ENCODE data around the gene TLN1.

The TLN1 gene, protein sequence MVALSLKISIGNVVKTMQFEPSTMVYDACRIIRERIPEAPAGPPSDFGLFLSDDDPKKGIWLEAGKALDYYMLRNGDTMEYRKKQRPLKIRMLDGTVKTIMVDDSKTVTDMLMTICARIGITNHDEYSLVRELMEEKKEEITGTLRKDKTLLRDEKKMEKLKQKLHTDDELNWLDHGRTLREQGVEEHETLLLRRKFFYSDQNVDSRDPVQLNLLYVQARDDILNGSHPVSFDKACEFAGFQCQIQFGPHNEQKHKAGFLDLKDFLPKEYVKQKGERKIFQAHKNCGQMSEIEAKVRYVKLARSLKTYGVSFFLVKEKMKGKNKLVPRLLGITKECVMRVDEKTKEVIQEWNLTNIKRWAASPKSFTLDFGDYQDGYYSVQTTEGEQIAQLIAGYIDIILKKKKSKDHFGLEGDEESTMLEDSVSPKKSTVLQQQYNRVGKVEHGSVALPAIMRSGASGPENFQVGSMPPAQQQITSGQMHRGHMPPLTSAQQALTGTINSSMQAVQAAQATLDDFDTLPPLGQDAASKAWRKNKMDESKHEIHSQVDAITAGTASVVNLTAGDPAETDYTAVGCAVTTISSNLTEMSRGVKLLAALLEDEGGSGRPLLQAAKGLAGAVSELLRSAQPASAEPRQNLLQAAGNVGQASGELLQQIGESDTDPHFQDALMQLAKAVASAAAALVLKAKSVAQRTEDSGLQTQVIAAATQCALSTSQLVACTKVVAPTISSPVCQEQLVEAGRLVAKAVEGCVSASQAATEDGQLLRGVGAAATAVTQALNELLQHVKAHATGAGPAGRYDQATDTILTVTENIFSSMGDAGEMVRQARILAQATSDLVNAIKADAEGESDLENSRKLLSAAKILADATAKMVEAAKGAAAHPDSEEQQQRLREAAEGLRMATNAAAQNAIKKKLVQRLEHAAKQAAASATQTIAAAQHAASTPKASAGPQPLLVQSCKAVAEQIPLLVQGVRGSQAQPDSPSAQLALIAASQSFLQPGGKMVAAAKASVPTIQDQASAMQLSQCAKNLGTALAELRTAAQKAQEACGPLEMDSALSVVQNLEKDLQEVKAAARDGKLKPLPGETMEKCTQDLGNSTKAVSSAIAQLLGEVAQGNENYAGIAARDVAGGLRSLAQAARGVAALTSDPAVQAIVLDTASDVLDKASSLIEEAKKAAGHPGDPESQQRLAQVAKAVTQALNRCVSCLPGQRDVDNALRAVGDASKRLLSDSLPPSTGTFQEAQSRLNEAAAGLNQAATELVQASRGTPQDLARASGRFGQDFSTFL (N-terminal part only)

DNA sequence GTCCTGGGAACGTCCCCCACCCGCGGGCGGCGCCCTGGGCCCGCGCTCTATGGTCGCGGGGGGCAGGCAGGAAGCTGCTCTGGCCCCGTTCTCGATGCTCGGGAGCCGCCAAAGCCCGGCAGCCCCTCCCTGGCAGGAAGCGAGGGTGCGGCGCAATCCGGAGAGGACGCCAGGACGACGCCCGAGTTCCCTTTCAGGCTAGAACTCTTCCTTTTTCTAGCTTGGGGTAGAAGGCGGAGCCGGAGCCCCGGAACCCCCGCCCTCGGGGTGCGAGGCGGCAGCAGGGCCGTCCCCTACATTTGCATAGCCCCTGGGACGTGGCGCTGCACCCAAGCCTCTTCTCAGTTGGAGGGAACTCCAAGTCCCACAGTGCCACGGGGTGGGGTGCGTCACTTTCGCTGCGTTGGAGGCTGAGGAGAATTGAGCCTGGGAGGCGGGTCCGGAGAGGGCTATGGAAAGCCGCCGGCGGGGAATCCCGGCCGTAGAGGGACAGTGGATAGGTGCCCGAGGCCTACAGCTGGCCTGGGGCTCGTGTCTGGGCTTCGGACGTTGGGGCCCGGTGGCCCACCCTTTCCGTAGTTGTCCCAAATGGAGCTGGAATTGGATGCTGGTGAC, at the start of gene TLN1, which contains the start of gene CREB3:
TSS of gene TLN1 (minus strand) at position 11 of the 615 bp plus-strand sequence. CDS start 6,501 bp downstream, outside the sequence.
TSS of gene CREB3 (plus strand) at position 482 of the 615 bp plus-strand sequence. CDS start at position 589, 107 bp downstream.
- DNase-seq (ENCODE audit: low read depth in 2 of 2), result peak; percentile 98

DNA sequence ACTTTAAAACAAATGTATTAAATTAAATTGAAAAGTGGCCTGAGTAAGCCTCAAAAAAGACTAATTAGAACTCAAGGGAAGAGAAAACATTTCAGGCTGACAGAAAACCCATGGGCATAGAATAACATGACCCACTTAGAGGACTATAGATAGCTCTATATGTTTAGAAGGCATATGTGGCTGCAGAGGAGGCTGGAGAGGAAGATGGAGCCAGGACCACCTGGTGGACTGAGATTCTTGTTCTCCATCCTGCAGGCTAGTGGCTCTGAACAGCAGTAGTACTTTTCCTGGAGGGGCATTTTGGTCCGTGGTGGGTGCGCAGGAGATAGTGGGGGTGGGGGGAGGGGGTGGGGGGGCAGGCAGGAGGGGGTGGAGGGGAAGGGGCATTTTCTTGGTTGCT, 49.1 kb upstream of the TLN1 start:
- DNase-seq (ENCODE audit: low read depth in 2 of 2), result no peak

DNA sequence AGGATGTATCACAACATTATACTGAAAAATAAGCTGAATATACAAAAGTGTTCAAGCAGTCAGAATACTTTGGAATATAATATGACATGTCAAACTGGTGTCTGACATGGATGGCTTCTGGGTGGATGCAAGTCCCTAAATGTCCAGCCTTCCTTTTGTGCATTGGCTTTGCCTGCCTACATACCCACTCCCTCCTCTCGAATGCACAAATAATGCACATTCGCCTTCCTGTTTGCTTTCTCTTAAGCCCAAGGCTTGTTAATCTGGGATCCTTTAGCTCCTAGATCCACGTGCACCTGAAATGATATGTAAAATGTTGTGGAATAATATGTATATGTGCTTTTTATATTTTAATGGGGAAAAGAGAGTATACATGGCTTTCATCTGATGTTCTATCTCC, 46.5 kb upstream of the TLN1 start:
- DNase-seq (ENCODE audit: low read depth in 2 of 2), result no peak

DNA sequence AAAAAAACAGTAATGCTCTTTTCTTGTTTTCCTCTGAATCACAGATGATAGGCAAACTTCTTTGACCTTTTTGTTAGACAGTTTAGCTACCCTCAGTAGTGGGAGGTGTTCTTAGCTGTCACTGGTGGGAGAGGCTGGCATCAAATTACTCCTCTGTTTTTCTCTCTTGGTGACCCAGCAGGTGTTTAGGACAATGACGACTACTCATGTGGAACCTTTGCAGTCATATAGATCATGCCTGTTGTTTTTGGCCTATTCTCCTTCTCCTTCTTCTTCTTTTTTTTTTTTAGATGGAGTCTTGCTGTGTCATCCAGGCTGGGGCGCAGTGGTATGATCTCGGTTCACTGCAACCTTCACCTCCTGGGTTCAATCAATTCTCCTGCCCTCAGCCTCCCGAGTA, 44.0 kb upstream of the TLN1 start:
- DNase-seq (ENCODE audit: low read depth in 2 of 2), result no peak

GRCh38 chr9:35774907-35775635, 43.1 kb upstream of the TLN1 start:
- DNase-seq (ENCODE audit: low read depth in 2 of 2), result no peak

- DNase-seq (ENCODE audit: low read depth in 2 of 2), result no peak
Measured at GRCh38 chr9:35771943-35772342, 39.9 kb upstream of the TLN1 start.

DNA sequence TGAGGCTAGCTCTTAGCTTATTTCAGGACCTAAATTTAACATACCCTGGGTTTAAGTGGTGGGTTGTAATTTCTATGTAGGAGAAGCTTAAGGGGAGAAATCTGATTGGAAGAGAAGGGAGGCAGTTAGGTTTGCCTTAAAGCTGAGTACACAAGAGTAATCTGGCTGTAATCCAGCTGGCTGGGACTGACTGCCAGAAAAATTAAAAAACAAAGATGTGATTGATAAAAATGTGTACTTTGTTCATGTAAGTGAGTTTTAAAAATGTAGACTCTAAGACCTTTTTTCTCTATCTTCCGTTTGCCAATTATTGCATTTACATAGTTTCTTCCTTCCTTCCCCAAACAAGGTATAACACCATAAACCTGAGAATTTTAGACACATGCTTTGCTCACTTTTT, 39.5 kb upstream of the TLN1 start:
- no peak for DNase-seq (ENCODE audit: low read depth in 2 of 2)

GRCh38 chr9:35771075-35771433, 39.1 kb upstream of the TLN1 start:
- DNase-seq (ENCODE audit: low read depth in 2 of 2), result no peak

GRCh38 chr9:35769763-35770162, 37.8 kb upstream of the TLN1 start:
- no peak for DNase-seq (ENCODE audit: low read depth in 2 of 2)

DNA sequence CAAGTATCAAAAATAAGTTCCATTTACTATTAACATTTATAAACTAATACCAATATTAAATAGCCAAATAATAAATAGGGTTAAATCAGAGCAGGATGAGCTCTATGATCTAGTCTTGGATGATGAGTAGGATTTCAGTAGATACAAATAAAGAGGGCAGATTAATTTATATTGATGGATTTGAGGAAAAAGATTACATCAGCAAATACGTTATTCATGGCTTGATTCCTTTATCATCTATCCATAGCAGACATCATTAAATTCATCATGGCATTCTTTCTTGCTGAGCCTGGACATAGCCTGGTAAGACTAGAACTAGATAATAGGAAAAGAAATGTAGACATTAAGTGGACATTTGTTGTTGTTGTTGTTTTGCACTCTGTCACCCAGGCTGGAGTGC, 35.5 kb upstream of the TLN1 start:
- no peak for DNase-seq (ENCODE audit: low read depth in 2 of 2)

DNA sequence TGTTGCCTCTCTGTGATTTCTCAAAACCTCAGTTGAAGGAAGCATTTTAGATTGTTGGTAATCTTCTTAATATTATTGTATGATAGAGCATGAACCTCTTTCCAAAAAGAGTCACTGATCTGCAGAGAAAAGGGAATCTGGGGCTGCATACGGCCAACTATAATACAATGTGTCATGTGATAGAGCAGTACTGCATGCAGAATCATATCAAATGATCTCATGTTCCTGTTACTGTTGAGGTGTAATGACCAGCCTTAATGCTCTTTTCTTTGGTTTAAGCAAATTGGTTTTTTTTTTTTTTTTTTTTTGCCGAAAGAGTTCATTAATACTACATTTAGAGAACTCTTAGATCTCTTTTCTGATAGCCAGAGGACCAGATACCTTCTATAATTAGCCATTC, 35.0 kb upstream of the TLN1 start:
- no peak for DNase-seq (ENCODE audit: low read depth in 2 of 2)

DNA sequence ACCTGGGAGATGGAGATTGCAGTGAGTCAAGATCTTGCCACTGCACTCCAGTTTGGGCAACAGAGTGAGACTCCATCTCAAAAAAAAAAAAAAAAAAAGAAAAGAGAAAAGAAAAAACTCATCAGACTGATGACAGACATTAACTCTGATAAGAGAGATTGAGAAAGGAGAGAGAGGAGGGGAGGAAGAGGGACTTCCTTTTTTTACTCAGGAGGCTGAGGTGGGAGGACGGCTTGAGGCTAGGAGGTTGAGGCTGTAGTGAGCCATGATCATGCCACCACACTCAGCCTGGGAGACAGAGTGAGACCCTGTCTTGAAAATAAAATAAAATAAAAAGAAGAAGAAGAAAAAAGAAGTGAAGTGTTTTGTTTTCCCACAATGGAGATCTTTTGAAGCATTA, 31.8 kb upstream of the TLN1 start:
- DNase-seq (ENCODE audit: low read depth in 2 of 2), result no peak

- DNase-seq (ENCODE audit: low read depth in 2 of 2), result no peak
Measured at GRCh38 chr9:35763181-35763580, 31.2 kb upstream of the TLN1 start.

DNA sequence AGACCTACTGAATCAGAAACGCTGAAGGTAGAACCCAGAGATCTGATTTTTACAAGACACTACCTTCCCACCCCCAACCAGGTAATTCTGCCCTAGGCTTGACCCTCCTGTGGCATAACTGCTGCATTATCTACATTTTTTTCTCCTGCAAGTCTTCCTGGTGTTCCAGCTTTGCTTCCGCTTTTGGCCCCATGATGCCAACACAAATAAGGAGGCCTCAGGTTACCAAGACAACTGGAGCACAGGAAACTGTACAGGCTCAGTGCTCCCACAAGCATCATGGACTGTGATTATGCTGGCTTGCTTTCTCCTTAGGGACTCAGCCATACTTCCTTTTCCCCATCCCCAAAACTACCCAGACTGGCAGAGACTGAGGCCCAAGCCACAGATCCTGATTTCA, 28.7 kb upstream of the TLN1 start:
- no peak for DNase-seq (ENCODE audit: low read depth in 2 of 2)

DNA sequence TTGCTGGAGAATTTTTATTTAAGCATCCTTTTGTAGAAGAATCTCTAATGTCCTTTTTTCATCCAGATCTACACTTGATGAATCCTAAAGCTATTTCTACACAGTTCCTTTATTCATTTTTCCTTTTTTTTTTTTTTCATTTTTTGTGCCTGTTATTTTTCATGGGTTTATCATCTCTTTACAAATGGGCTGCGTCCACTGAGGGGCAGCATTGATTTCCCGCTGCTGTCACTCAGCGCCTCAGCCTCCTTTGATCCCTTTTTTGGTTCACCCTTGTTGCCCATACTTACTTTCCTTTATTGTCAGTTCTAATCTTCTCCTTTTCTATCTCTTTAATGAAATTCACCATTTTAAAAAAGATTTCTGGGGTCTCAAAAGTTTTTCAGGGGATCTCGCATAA, 27.8 kb upstream of the TLN1 start:
- DNase-seq (ENCODE audit: low read depth in 2 of 2), result no peak

- DNase-seq (ENCODE audit: low read depth in 2 of 2), result no peak
Measured at GRCh38 chr9:35758475-35759050, 26.6 kb upstream of the TLN1 start.

GRCh38 chr9:35757892-35758275, 25.9 kb upstream of the TLN1 start:
- no peak for DNase-seq (ENCODE audit: low read depth in 2 of 2)

- DNase-seq (ENCODE audit: low read depth in 2 of 2), result no peak
Measured at GRCh38 chr9:35757226-35757891, 25.4 kb upstream of the TLN1 start.

DNA sequence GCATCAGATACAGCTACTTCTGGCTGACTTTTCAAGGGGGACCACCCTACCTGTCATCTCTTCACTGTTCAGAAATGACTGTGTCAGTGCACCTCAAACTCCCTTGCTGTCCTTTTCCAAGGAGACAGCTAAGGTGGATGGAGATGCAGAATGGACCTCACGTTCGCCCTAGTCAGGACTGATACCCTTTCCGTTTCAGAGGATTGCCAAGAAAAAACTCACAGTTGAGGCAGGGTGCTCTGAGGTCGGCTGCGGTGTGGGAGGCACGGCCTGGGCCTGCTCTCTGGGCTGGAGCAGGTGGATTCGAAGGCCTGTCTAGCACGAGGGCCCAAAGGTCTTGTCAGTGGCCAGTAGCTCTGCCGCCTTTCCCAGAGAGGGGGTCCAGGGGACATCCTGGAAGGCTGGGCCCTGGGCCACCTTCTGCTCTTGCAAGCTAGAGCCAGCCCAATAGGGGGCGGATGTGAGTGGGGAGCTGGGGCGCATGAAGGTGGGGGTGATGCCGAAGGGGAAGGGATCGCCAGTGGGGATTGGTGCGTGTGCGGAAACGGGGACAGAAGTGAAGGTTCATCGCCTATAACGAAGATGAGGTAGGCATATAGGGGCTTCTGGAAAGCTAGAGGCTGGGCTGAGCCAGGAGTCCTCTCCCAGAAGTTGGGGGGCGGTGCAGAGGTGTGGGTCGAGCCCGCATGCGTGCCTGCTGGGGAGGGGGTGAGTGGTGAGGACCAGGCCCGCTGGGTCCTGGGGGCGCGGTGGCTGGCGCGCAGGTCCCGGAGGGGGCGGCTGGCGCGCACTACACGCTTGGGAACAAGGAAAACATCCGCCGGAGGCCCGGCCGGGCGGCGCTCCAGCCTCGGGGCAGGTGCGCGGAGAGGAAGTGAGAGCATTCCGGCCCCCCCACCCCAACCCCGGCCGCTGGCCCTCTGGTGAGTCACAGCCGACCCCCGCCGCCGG, 24.6 kb upstream of the TLN1 start:
- no peak for DNase-seq (ENCODE audit: low read depth in 2 of 2)
